Measurements from ENCODE around the gene POLR2A. TPM values are rescaled to one million over a fixed set of nuclear protein-coding genes. Genes with fewer than 3 reads are reported as not detected.
A peak's percentile ranks its signal among the peaks of the same experiment; 100 is the strongest.

Gene POLR2A
- total and polyA plus RNA-seq, 2 of the 13 experiments (the other 11 are each of a cell fraction or from before 2014, with no cell fraction given): 17.8 to 18.3 TPM

GRCh38 chr17:7484067-7484918, at the start of gene POLR2A (continued):
- peak; percentile 59; the same call in 1 of the 2 replicates for TF ChIP-seq ZNF414 (CRISPR knock-in tag; IDR thresholded peaks at IDR 0.05)
- peak; percentile 95 for TF ChIP-seq TFDP2 (CRISPR knock-in tag; IDR thresholded peaks at IDR 0.05)
- TF ChIP-seq SIX1 (CRISPR knock-in tag; IDR thresholded peaks at IDR 0.05; ENCODE audit: borderline replicate concordance): no peak; the same call in 1 of the 2 replicates
- no peak for TF ChIP-seq CBX2 (IDR thresholded peaks at IDR 0.05; ENCODE audit: low read depth, low read length)
- no peak for TF ChIP-seq CBX2 (CRISPR knock-in tag; IDR thresholded peaks at IDR 0.05; ENCODE audit: low read depth)
- no peak for TF ChIP-seq FOXO4 (CRISPR knock-in tag; conservative IDR thresholded peaks at IDR 0.05)
- no peak; the same call in 1 of the 2 replicates for TF ChIP-seq ZNF564 (CRISPR knock-in tag; IDR thresholded peaks at IDR 0.05)
- peak in 1 of 2 experiments; percentile 98; a peak in 2 of 4 replicates for TF ChIP-seq KLF16 (CRISPR knock-in tag; IDR thresholded peaks at IDR 0.05)
- peak; percentile 44 to 51; a peak in 2 of 4 replicates for TF ChIP-seq EP300 (IDR thresholded peaks at IDR 0.05; ENCODE audit: low read depth in 2 of 2, low read length in 2 of 2)
- peak; percentile 40; the same call in 1 of the 2 replicates for TF ChIP-seq EP300 (CRISPR knock-in tag; IDR thresholded peaks at IDR 0.05; ENCODE audit: borderline replicate concordance)
- no peak; the same call in none of the 2 replicates for TF ChIP-seq BORCS8-MEF2B (CRISPR knock-in tag; IDR thresholded peaks at IDR 0.05)
- peak; percentile 81; the same call in 1 of the 2 replicates for TF ChIP-seq ZFP41 (CRISPR knock-in tag; IDR thresholded peaks at IDR 0.05; ENCODE audit: borderline replicate concordance)
- TF ChIP-seq STAT6 (CRISPR knock-in tag; IDR thresholded peaks at IDR 0.05; ENCODE audit: borderline replicate concordance): peak; percentile 18; the same call in 1 of the 2 replicates
- TF ChIP-seq ARID5B (CRISPR knock-in tag; IDR thresholded peaks at IDR 0.05): peak; percentile 45

All from HepG2 (cell line).